Muscle of arm (tissue), 12 donors: ENCODE data around the gene GALNT15. TPM values are rescaled to one million over a fixed set of nuclear protein-coding genes. Genes with fewer than 3 reads are reported as not detected.
A peak's percentile ranks its signal among the peaks of the same experiment; 100 is the strongest.

ENCODE experiments used
- DNase-seq: peaks from one replicate; pipeline ENCODE4 v3.0.0-alpha.2; 2013
- polyA plus RNA-seq, 12 donors: library from polyadenylated mRNA; unstranded; fragments of 120-200 nt; gene quantifications; one replicate each; pipeline ENCODE4 v1.2.1, GENCODE V29; 2013; ENCODE audit not compliant: insufficient read length in 12 of 12

The GALNT15 gene
- polyA plus RNA-seq, 12 donors: 0.24 to 6.6 (median 1.3) TPM; not detected in 2

GRCh38 chr3:16151109-16151508 is 23.4 kb upstream of the GALNT15 start:
- no peak for DNase-seq

GRCh38 chr3:16168211-16168610 is 6.3 kb upstream of the GALNT15 start:
- DNase-seq: no peak

DNA sequence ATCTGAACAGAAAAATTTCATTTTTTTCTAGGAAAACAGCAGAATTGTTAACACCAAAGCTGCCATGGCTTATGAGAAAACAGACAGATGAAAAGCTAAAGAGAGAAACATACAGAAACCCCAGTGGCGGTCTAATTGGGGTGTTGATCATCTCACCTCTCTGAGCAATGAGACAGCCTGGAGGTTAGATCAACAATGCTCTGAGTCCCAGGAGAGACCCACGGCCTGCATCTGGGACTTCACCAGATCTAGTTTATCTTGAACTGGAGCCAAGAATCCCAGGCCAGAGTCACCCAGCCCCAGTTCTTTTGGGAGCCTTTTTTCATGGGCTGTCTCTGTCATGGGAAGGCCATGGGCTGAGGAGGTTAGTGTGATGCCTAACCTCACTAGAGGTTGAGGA is 3.5 kb upstream of the GALNT15 start:
- no peak for DNase-seq

GRCh38 chr3:16171825-16172224 is 2.7 kb upstream of the GALNT15 start:
- no peak for DNase-seq

- DNase-seq: no peak
Observed at GRCh38 chr3:16173283-16174025, 1.0 kb upstream of the GALNT15 start.

GRCh38 chr3:16174026-16174355 is 489 bp upstream of the GALNT15 start:
- no peak for DNase-seq

GRCh38 chr3:16174976-16175901 is 759 bp downstream of the GALNT15 start:
- no peak for DNase-seq

GRCh38 chr3:16176391-16177030 is 2.0 kb downstream of the GALNT15 start:
- DNase-seq: no peak

DNA sequence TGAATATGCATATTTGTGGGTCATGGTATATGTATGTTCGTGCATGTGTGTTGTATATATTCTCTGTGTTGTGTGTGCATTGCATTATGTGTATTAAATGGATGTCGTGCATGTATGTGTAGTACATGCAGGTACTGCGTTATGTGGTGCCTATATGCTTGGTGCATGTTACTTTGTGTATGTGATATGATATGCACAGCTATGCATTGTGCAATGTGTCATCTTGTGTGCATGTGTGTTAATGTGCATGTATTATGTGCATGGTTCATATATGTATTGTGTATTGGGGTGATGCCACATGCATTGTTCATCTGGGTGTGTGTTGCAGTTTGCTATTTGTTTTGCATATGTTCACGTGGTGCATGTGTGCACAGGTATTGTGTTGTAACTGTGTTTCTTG is 2.9 kb downstream of the GALNT15 start:
- DNase-seq: no peak

GRCh38 chr3:16177962-16178627 is 3.6 kb downstream of the GALNT15 start:
- peak; percentile 84 for DNase-seq

DNA sequence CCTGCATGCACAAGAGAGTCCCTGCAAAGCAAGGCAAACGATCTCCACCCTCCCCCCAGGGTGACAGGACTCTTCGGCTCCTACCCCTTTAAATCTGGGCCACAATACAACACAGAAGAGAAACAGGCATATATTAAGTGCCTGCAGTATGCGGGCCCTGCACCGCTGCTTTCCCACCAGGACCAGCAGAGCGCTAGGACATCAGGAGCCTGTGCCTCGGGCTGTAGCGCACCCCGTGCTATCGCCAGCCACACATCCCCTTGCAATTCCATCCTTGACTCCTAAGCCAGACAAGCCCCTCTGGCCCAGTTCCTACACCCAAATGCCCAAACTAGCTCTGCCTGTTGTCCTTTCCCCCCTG is 4.1 kb downstream of the GALNT15 start:
- DNase-seq: no peak

GRCh38 chr3:16179261-16179660 is 4.8 kb downstream of the GALNT15 start:
- DNase-seq: no peak

DNA sequence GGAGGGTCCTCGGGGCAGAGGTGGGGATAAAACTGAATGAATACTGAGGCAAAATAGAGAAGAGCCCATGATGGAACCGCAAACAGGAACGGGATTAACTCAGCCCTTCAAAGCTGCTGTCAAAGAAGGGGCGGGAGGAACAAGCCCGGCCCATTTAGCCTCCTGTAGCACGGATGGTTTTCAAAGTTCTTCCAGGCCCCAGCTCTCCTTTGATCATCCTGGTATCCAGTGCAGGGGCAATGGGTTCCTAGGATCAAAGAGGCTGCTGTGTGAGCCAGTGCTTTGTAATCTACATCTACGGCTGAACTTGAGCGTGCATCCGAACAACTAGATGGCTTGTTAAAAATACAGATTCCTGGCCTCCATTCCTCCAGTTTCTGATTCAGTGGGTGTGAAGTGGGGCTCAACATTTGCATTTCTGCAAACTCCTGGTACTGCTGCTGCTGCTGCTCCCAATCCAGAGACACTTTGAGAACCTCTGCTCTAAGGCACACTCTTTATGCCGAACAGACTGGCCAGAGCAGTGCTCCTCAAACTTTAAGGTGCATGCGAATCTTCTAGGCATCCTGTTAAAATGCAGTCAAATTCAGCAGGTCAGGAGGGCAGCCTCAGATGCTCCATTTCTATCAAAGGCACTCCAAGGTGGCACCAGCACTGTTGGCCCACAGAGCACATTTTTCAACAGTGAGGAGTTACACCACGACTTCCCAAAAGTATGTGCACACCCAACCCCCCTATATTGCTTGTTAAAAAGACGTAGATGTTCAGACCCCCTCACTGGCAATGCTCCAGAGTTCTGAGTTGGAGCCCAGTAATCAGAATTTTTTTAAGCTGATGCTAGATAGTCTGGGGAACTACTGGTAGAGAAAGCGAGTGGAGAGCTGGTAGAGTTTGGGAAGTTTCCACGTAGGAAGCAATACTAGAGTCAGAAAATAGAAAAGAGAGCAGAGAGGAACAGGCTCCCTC is 5.6 kb downstream of the GALNT15 start:
- no peak for DNase-seq

GRCh38 chr3:16180737-16181134 is 6.3 kb downstream of the GALNT15 start:
- no peak for DNase-seq

- DNase-seq: no peak
Observed at GRCh38 chr3:16181361-16181760, 6.9 kb downstream of the GALNT15 start.

DNA sequence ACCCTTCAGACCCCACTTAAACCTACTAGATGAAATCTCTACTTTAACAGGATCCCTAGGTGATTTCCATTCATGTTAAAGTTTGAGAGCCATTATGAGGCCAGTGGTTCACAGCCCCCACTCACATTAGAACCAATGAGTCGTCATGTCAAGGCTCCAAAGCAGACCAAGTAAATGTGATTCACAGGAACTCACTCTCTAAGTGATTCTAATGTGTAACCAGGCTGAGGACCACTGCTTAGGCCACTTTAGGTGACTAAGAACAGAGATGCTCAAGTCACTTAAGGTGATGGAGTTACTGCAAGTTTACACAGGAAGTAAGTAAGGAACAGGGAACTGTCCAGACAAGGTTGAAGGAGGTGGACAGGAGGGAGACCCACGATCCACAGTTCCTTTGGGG is 7.7 kb downstream of the GALNT15 start:
- DNase-seq: no peak

- DNase-seq: no peak
Observed at GRCh38 chr3:16182612-16183011, 8.1 kb downstream of the GALNT15 start.

DNA sequence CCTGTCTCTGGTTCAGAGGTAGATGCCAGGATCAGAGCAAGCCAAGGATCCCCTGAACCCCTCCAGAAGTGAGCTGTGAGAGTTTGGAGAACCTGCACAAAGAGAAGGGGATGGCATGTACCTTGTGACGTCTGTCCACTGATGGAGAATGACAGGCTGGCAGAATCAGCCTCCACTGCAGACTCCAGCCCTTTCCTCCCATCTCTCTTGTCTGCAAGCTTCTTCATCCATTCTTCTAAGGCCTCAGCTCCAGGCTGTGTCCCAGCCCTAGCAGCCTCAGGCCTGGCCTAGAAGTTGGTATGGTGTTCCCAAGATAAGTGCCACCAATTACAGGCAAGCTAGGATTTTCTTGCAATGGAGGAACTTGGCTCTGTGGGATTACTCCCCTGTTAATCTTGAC is 8.6 kb downstream of the GALNT15 start:
- no peak for DNase-seq

- peak; percentile 69 for DNase-seq
Observed at GRCh38 chr3:16183601-16184270, 9.3 kb downstream of the GALNT15 start.

DNA sequence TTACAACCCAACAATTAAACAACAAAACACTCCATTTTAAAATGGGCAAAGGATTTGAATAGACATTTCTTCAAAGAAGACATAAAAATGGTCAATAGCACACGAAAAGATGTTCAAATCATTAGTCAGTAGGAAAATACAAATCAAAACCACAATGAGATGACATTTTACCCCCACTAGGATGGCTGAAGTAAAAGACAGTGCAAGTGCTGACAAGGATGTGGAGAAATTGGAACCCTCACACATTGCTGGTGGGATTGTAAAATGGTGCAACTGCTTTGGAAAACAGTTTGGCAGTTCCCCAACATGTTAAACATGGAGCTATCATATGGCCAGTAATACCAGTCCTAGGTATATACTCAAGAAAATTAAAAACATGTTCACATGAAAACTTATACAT is 11.6 kb downstream of the GALNT15 start:
- DNase-seq: no peak
